IgD-negative memory B cell (primary cell): ENCODE data around the gene MRLN. TPM values are rescaled to one million over a fixed set of nuclear protein-coding genes. Genes with fewer than 3 reads are reported as not detected.
"Not testable (repeated sequence)": the region's sequence is repeated elsewhere in the genome, so short reads cannot be mapped to it uniquely, and the experiment has no call there.

Experiments used
- H3K27ac Mint-ChIP-seq, 3 donors: one replicate each; pipeline ENCODE4 v1.8.0; 2020 to 2022; ENCODE audit warnings: mild to moderate bottlenecking in 3 of 3, mixed read lengths in 3 of 3, moderate library complexity in 1 of 3
- H3K27me3 Mint-ChIP-seq: one replicate; pipeline ENCODE4 v1.8.0; 2021; ENCODE audit warnings: mixed read lengths
- H3K36me3 Mint-ChIP-seq: one replicate; pipeline ENCODE4 v1.8.0; 2020; ENCODE audit warnings: mild to moderate bottlenecking, mixed read lengths
- H3K4me1 Mint-ChIP-seq, 3 donors: one replicate each; pipeline ENCODE4 v1.8.0; 2020 to 2022; ENCODE audit warnings: mixed read lengths in 3 of 3, mild to moderate bottlenecking in 1 of 3
- H3K4me3 Mint-ChIP-seq, 4 donors: one replicate each; pipeline ENCODE4 v1.8.0; 2020 to 2022; ENCODE audit warnings: mild to moderate bottlenecking in 4 of 4, mixed read lengths in 4 of 4, moderate library complexity in 3 of 4
- H3K9me3 Mint-ChIP-seq, 3 donors: one replicate each; pipeline ENCODE4 v1.8.0; 2020 to 2021; ENCODE audit warnings: mixed read lengths in 3 of 3, mild to moderate bottlenecking in 1 of 3
- polyA plus RNA-seq: library from polyadenylated mRNA; unstranded; fragments of 300-500 nt; fragmentation: Illumina TruSeq; gene quantifications from one replicate; pipeline ENCODE4 v1.2.3, GENCODE V29; 2021

The MRLN gene
- polyA plus RNA-seq, 1 donor from 2014 or later = not detected

GRCh38 chr10:59762505-59762904, 9.2 kb upstream of the MRLN start:
- Mint-ChIP-seq H3K36me3 (peaks cover 2% of the 10 kb centered on the region), H3K4me1 (no peaks in the 10 kb centered on the region), H3K27ac (no peak overlapping the region)

GRCh38 chr10:59757966-59758365, 4.7 kb upstream of the MRLN start:
- Mint-ChIP-seq H3K4me3 (no peak overlapping the region), H3K36me3 (peaks cover 2% of the 10 kb centered on the region), H3K27ac (no peak overlapping the region), H3K9me3 (peaks cover 0 to 2% (median 0%) of the 10 kb centered on the region in 3 donors), H3K4me1 (no peaks in the 10 kb centered on the region), H3K27me3 (peaks cover 5% of the 10 kb centered on the region)

More at GRCh38 chr10:59762505-59762904, 9.2 kb upstream of the MRLN start:
- Mint-ChIP-seq H3K9me3 (peaks cover 0 to 2% (median 0%) of the 10 kb centered on the region in 3 donors), H3K4me3 (no peak overlapping the region), H3K27me3 (peaks cover 5% of the 10 kb centered on the region)

DNA sequence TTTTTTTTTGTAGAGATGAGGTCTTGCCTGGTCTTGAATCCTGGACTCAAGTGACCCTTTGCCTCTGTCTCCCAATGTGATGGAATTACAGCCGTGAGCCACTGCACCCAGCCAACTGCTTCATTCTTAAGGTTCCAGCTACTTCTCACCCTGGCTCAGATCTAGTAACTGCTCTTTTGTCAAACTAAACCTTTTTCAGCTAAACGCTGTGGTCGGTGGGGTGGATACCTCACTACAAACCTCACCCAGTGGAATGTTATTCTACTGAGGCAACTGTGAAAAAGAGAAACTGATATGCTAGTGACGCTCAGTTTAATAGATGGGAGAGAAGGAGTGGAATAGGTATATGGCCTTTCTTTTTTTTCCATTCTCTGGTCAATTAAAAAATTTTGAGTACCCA, 1.7 kb upstream of the MRLN start:
- H3K4me3 Mint-ChIP-seq = no peak overlapping the region
- H3K36me3 Mint-ChIP-seq = no peaks in the 10 kb centered on the region
- H3K9me3 Mint-ChIP-seq = no peaks in the 10 kb centered on the region
- H3K27me3 Mint-ChIP-seq = no peaks in the 10 kb centered on the region
- no peak overlapping the region for H3K27ac Mint-ChIP-seq
- H3K4me1 Mint-ChIP-seq = no peaks in the 10 kb centered on the region

DNA sequence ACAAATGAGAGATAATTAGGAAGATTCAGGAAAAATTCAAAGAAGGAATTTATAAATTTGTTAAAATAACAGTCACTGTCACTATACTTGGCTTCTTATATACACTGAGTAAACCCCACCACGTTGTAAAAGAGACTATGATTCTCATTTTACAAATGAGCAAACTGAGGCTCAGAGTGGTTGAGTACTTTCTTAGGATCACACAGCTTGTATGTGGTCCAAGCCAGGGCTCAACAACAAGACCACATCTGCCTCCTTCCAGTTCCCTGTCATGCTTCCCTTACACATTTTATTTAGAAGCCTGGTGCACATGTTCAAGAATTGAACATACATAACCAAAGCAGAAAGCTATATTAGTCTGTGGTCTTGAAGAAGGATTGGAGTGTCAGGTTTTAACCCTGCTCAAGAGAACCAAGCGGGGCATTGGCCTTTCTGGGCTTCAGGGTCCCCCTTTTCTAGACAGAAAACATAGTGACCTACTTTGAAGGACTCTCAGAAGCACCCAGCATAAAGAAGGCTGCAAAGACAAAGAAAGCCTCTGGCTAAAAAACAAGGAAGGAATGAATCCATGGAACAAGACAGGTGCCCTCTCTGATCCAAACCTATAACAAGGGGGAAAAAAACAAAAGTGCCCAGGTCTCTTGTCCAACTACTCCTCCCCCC, 846 bp downstream of the MRLN start:
- Mint-ChIP-seq H3K27ac (no peak overlapping the region), H3K36me3 (no peaks in the 10 kb centered on the region), H3K4me3 (no peak overlapping the region), H3K27me3 (peaks cover 4% of the 10 kb centered on the region), H3K4me1 (no peaks in the 10 kb centered on the region), H3K9me3 (no peaks in the 10 kb centered on the region)

DNA sequence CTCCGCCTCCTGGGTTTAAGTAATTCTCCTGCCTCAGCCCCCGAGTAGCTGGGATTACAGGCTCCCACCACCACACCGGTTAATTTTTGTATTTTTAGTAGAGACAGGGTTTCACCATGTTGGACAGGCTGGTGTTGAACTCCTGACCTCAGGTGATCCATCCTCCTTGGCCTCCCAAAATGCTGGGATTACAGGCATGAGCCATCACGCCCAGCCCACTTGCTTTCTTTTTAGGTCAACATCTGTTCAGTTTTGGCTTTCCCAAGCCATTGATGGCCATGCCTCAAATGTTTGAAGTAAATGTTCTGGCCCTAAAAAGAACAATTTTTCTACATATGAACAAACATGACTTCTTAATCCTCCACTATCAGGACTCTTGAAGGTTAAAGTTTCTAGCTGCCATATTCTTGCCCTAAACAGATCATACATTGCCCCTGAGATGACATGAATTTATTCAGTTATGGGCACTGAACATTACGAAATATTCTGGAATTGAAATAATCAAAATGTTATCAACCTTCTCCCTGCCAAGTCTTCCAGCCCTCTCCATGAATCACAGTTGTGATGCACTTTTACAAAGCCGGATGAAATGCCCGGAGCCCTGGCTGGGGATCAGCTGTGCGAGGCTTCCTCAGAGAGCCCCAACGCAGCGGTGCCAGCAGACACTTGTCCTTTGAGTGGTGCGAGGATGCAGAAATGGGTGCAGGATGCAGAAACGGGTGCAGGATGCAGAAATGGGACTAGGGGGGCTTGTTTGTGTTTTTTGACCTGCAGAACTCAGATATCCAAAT, 2.9 kb downstream of the MRLN start:
- no peak overlapping the region for H3K4me3 Mint-ChIP-seq
- no peaks in the 10 kb centered on the region for H3K9me3 Mint-ChIP-seq
- H3K27ac Mint-ChIP-seq = no peak overlapping the region

DNA sequence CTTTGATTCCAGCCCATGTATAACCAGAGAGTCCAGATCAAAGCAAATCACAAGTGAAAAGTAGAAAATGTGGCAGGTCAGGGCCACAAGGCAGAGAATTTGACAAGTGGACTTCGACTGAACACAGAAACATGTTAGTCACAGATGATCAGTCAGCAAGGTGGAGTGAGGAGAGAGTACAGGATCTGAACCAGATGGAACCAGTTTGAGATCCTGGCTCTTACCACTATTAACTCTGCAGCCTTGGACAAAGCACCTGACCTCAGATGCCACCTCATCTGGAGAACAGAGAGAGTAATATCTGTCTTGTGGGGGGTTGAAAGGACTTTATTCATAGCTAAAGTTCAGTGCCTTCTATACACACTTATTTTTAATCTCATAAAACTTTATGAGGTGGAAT, 4.4 kb downstream of the MRLN start:
- Mint-ChIP-seq H3K4me1 (no peaks in the 10 kb centered on the region), H3K4me3 (no peak overlapping the region), H3K27ac (no peak overlapping the region), H3K9me3 (no peaks in the 10 kb centered on the region), H3K27me3 (peaks cover 7% of the 10 kb centered on the region), H3K36me3 (no peaks in the 10 kb centered on the region)

More for the DNA sequence above, 2.9 kb downstream of the MRLN start:
- H3K27me3 Mint-ChIP-seq = peaks cover 7% of the 10 kb centered on the region
- no peaks in the 10 kb centered on the region for H3K4me1 Mint-ChIP-seq
- no peaks in the 10 kb centered on the region for H3K36me3 Mint-ChIP-seq

DNA sequence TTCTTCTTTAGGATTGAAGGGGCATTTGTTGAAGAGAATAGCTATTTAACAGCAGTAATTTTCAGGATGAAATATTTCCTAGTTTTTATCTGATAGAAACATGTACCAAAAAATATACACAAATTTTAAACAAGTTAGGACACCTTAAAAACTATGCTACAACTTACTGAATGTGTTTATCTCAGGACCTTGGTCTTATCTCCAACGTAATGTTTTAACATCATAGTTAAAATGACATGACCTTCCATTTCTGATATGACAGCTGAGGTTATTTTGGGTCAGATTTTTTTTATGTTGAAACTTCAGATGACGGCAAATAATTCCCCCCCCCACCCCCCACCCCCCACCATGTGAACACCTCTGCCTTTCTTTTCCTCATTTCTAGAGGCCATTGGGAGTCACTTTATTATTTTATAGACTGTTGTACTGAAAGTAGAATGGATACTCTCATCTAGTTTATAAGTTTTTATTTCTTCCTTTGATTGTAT, 8.0 kb downstream of the MRLN start:
- Mint-ChIP-seq H3K27me3 (peaks cover 7% of the 10 kb centered on the region), H3K4me1 (no peaks in the 10 kb centered on the region), H3K9me3 (peaks cover 0 to 2% (median 0%) of the 10 kb centered on the region in 3 donors), H3K27ac (no peak overlapping the region), H3K36me3 (no peaks in the 10 kb centered on the region), H3K4me3 (no peak overlapping the region)

- H3K4me3 Mint-ChIP-seq, H3K27ac Mint-ChIP-seq, H3K4me1 Mint-ChIP-seq, H3K36me3 Mint-ChIP-seq, H3K27me3 Mint-ChIP-seq, H3K9me3 Mint-ChIP-seq: not testable (repeated sequence)
Observed at GRCh38 chr10:59744762-59745161, 8.5 kb downstream of the MRLN start.

DNA sequence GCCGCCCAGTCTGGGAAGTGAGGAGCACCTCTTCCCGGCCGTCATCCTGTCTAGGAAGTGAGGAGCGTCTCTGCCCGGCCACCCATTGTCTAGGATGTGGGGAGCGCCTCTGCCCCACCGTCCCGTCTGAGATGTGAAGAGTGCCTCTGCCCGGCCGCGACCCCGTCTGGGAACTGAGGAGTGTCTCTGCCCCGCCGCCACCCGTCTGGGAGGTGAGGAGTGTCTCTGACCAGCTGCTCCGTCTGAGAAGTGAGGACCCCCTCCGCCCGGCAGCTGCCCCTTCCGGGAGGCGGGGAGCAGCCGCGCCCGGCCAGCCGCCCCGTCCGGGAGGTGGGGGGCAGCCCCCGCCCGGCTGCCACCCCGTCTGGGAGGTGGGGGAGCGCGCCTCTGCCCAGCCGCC, 9.1 kb downstream of the MRLN start:
- not testable (repeated sequence) for H3K27ac Mint-ChIP-seq, H3K36me3 Mint-ChIP-seq, H3K9me3 Mint-ChIP-seq, H3K4me3 Mint-ChIP-seq, H3K4me1 Mint-ChIP-seq, H3K27me3 Mint-ChIP-seq

DNA sequence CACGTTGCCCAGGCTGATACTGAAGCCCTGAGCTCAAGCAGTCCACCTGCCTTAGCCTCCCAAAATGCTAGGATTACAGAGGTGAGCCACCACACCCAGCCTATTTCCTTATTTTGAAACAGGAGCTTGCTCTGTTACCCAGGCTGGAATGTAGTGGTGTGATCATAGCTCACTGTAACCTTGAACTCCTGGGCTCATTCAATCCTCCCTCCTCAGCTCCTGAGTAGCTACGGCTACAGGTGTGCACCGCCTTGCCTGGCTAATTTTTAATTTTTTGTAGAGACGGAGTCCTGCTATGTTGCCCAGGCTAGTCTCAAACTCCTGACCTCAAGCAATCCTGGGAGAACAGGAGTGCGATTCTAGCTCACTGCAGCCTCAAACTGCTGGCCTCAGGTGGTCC, 11.7 kb downstream of the MRLN start:
- H3K27me3 Mint-ChIP-seq = peaks cover 4% of the 10 kb centered on the region
- H3K9me3 Mint-ChIP-seq = peaks cover 0 to 2% (median 0%) of the 10 kb centered on the region in 3 donors
- H3K4me3 Mint-ChIP-seq = no peak overlapping the region
- no peak overlapping the region for H3K27ac Mint-ChIP-seq
- no peaks in the 10 kb centered on the region for H3K36me3 Mint-ChIP-seq
- no peaks in the 10 kb centered on the region for H3K4me1 Mint-ChIP-seq

- Mint-ChIP-seq H3K27me3 (peaks cover 4% of the 10 kb centered on the region), H3K27ac (no peak overlapping the region), H3K9me3 (peaks cover 0 to 2% (median 0%) of the 10 kb centered on the region in 3 donors), H3K4me3 (no peak overlapping the region), H3K36me3 (no peaks in the 10 kb centered on the region), H3K4me1 (no peaks in the 10 kb centered on the region)
Observed at GRCh38 chr10:59741048-59741447, 12.2 kb downstream of the MRLN start.

- H3K36me3 Mint-ChIP-seq = no peaks in the 10 kb centered on the region
Observed at GRCh38 chr10:59736749-59737148, 16.5 kb downstream of the MRLN start.

GRCh38 chr10:59735296-59735695, 18.0 kb downstream of the MRLN start:
- Mint-ChIP-seq H3K27ac (no peak overlapping the region), H3K36me3 (no peaks in the 10 kb centered on the region), H3K27me3 (peaks cover 5% of the 10 kb centered on the region), H3K9me3 (no peaks in the 10 kb centered on the region), H3K4me3 (no peak overlapping the region), H3K4me1 (peaks cover 0 to 3% (median 0%) of the 10 kb centered on the region in 3 donors)

More at GRCh38 chr10:59736749-59737148, 16.5 kb downstream of the MRLN start:
- Mint-ChIP-seq H3K27me3 (peaks cover 5% of the 10 kb centered on the region), H3K27ac (no peak overlapping the region), H3K9me3 (no peaks in the 10 kb centered on the region), H3K4me3 (no peak overlapping the region), H3K4me1 (peaks cover 0 to 3% (median 0%) of the 10 kb centered on the region in 3 donors)

DNA sequence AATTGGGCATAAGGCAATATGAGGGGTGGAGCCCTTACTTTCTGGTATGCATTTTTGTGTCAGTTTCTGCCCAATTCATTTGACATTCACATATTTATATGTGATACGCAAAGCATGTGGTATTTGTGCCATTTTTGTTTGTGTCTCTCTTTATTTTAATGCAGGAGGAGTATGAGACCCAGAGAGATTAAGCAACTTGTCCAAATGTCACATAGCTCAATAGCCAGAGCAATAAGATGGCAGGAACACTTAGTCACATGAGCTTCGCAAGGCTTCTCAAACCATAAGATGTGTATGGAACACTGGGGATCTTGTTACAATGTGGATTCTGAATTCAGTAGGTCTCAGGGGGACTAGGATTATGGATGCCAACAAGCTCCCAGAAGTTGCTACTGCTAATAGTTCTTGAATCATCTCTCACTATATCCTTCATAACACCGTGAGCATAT, 19.2 kb downstream of the MRLN start:
- Mint-ChIP-seq H3K27me3 (peaks cover 5% of the 10 kb centered on the region), H3K4me3 (no peak overlapping the region), H3K36me3 (no peaks in the 10 kb centered on the region), H3K4me1 (peaks cover 0 to 3% (median 0%) of the 10 kb centered on the region in 3 donors), H3K27ac (no peak overlapping the region), H3K9me3 (no peaks in the 10 kb centered on the region)

DNA sequence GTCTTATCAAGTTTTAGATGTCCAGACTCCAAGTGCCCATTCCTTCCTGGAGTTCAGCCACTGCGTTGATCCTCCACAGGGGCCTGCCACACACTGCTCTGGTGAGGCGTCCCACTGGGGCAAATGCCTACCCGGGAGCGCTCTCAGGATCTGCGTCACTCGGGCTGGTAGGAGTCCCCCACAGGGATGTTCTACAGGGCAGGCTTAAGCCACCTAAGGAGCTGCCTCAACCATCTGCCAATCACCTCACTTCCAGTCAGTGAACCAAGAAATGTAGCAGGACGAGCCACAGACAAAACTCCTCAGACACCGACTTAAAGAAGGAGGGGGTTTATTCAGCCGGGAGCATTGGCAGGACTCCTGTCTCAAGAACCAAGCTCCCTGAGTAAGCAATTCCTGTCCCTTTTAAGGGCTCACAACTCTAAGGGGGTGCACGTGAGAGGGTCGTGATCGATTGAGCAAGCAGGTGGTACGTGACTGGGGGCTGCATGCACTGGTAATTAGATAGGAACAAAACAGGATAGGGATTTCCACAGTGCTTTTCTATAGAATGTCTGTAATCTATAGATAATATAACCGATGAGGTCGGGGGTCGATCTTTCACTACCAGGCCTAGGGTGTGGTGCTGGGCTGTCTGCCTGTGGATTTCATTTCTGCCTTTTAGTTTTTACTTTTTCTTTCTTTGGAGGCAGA, 19.8 kb downstream of the MRLN start:
- not testable (repeated sequence) for H3K36me3 Mint-ChIP-seq, H3K27me3 Mint-ChIP-seq, H3K9me3 Mint-ChIP-seq, H3K4me1 Mint-ChIP-seq, H3K27ac Mint-ChIP-seq, H3K4me3 Mint-ChIP-seq
